Transverse colon (tissue), 4 donors: Measurements from ENCODE around the gene MAP1A. TPM values are rescaled to one million over a fixed set of nuclear protein-coding genes. Genes with fewer than 3 reads are reported as not detected.

Experiments used
- DNase-seq: peaks from one replicate; pipeline ENCODE4 v3.0.0-alpha.2; 2019
- H3K27ac ChIP-seq, 4 donors: fragments of 200-600 bp; sonication (generic); 2 replicates each; pipeline ENCODE4 v1.5.1; 2016 to 2018; ENCODE audit warnings: inconsistent platforms in 4 of 4
- H3K27me3 ChIP-seq: fragments of 200-600 bp; sonication (generic); 2 replicates; pipeline ENCODE4 v1.5.1; 2017; ENCODE audit warnings: inconsistent platforms
- H3K36me3 ChIP-seq, 4 donors: fragments of 200-600 bp; sonication (generic); 2 replicates each; pipeline ENCODE4 v1.5.1; 2017 to 2019; ENCODE audit warnings: inconsistent platforms in 4 of 4
- H3K4me1 ChIP-seq, 4 donors: fragments of 200-600 bp; sonication (generic); 2 replicates each; pipeline ENCODE4 v1.5.1; 2017 to 2020; ENCODE audit warnings: inconsistent platforms in 4 of 4
- H3K4me3 ChIP-seq, 4 donors: fragments of 200-600 bp; sonication (generic); 1 replicate in 1 of 4; 2 replicates in 3 of 4; pipeline versions ENCODE4 v1.5.1 to v1.6.1; 2017 to 2019; ENCODE audit warnings: inconsistent platforms in 4 of 4
- H3K9me3 ChIP-seq, 2 donors: fragments of 200-600 bp; sonication (generic); 2 replicates each; pipeline ENCODE4 v1.5.1; 2017 to 2019; ENCODE audit warnings: inconsistent platforms in 2 of 2
- CTCF ChIP-seq, 5 experiments: fragments of 200-600 bp in 3 of 5; fragments of 450-650 bp in 2 of 5; sonication (generic) in 3 of 5; IDR thresholded peaks; 1 replicate in 2 of 5; 2 replicates in 3 of 5; pipeline ENCODE4 v1.5.1; 2016 to 2017; ENCODE audit warnings: antibody characterized with exemption in 5 of 5, inconsistent platforms in 3 of 5, mild to moderate bottlenecking in 2 of 5, moderate library complexity in 1 of 5
- EP300 ChIP-seq: sonication (generic); formaldehyde crosslinking; IDR thresholded peaks from one replicate; pipeline ENCODE4 v1.6.1; 2017; ENCODE audit warnings: antibody characterized with exemption, low read depth
- POLR2A ChIP-seq: fragments of 450-650 bp; IDR thresholded peaks from one replicate; pipeline ENCODE4 v1.6.1; 2016; ENCODE audit warnings: antibody characterized with exemption, mild to moderate bottlenecking, moderate library complexity
- POLR2AphosphoS5 ChIP-seq, 3 donors: sonication (generic); formaldehyde crosslinking; IDR thresholded peaks; one replicate each; pipeline ENCODE4 v1.6.1; 2016; ENCODE audit warnings: antibody characterized with exemption in 3 of 3
- WGBS, 2 donors: methylation state at CpG; one replicate each; pipeline ENCODE4 v1.1.5; 2018; ENCODE audit warnings: low coverage in 1 of 2; 5-methylcytosine and 5-hydroxymethylcytosine counted together
- in situ Hi-C, 4 donors: fragments of 200-750 bp; cut with MboI; loops; one replicate each; pipeline versions ENCODE4 v1.15.0 to v1.15.1; 2017; ENCODE audit warnings: low sequenced_read_pairs in 3 of 4, low pct_ligation_motif_present in 1 of 4, low pct_unique_long_range_greater_than_20kb in 1 of 4
- intact Hi-C: fragments of 100-400 bp; cut with DNase I; formaldehyde crosslinking; loops from one replicate; pipeline ENCODE4 v1.15.1; 2023; ENCODE audit warnings: low total_unique reads
- total RNA-seq, 4 donors: library from RNA; depleted of rRNA; stranded (reverse); fragments of >200 nt; gene quantifications; one replicate each; pipeline ENCODE4 v1.1.0, GENCODE V29; 2016

MAP1A gene
- total RNA-seq, 4 donors from 2014 or later, result 6.3 to 14.6 (median 9.8) TPM

- in situ Hi-C loops, result no loop called here
- Histone ChIP-seq H3K27me3 (no peaks in the 10 kb centered on the region), H3K4me1 (peaks cover 6 to 35% (median 15%) of the 10 kb centered on the region in 4 donors), H3K4me3 (peak overlapping the region in 1 of 4 donors; percentile 16), H3K36me3 (no peaks in the 10 kb centered on the region), H3K9me3 (no peaks in the 10 kb centered on the region), H3K27ac (peak overlapping the region; percentile 75 to 92 (median 86))
- 73 to 82% methylated on average over 2 to 9 of the region's 9 CpGs for WGBS, 2 donors
- intact Hi-C loops, result no loop called here
- no peak for TF ChIP-seq POLR2A
- no peak for TF ChIP-seq CTCF (IDR thresholded peaks at IDR 0.05)
- no peak for TF ChIP-seq POLR2AphosphoS5 (IDR thresholded peaks at IDR 0.05)
- TF ChIP-seq EP300, result no peak
- DNase-seq, result no peak
These were observed 8.3 kb upstream of the MAP1A start for GRCh38 chr15:43508991-43509659.

GRCh38 chr15:43509660-43510199, 7.7 kb upstream of the MAP1A start:
- 51 to 63% methylated on average over 3 to 8 of the region's 8 CpGs for whole genome bisulfite sequencing, 2 donors

DNA sequence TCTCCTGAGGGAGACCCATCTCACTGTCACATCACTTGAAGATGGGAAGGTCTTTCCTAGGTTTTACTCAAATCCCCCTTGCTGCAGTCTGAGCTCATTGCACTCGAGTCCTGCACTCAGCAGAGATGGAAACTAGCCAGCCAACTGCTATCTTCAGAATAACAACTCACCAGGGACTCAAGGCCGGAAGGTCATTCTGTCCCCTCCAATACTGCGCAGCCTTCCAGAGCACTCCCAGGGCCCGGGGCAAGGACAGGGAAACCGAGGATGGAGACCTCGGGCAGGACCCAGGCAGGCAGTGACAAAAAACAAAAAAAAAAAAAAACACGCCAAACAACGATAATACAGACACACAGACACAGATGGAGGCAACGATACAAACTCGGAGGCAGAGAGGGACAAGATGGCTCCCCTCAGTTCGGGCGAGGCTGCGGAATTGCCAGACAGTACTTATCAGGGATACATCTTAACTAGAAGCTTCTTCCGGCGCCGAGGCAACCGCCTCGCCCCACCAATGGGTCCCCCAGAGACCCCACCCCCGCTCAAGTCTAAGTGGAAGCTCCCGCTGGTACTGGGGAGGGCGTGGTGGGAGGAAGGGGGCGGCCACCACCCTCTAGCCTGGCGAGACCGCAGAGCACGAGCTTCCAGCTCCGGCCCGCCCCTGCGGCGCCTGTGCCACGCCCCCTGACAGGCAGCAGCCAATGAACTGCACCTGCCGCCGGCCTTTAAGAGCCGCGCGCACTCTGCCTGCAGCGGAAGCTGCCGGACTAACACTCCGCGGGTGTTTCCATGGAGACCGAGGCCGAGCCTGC, 7.0 kb upstream of the MAP1A start:
- TF ChIP-seq POLR2A, result peak; percentile 42
- TF ChIP-seq POLR2AphosphoS5 (IDR thresholded peaks at IDR 0.05), result peak; percentile 47 to 56 (median 48)
- TF ChIP-seq EP300, result no peak
- TF ChIP-seq CTCF (IDR thresholded peaks at IDR 0.05), result peak in 3 of 5 experiments; percentile 13 to 26 (median 24)
- in situ Hi-C loops (no loop called here), intact Hi-C loops (no loop called here)
- peaks cover 6 to 42% (median 18%) of the 10 kb centered on the region in 4 donors for H3K4me1 ChIP-seq
- peak overlapping the region; percentile 75 to 92 (median 86) for H3K27ac ChIP-seq
- peak overlapping the region; percentile 47 to 67 (median 58) for H3K4me3 ChIP-seq
- DNase-seq, result peak; percentile 98
- 0 to 2% methylated on average over 2 to 20 of the region's 41 CpGs for WGBS, 2 donors
- H3K36me3 ChIP-seq, result no peaks in the 10 kb centered on the region
- no peaks in the 10 kb centered on the region for H3K9me3 ChIP-seq
- H3K27me3 ChIP-seq, result no peaks in the 10 kb centered on the region

More at GRCh38 chr15:43509660-43510199, 7.7 kb upstream of the MAP1A start:
- in situ Hi-C loops (no loop called here), intact Hi-C loops (no loop called here)
- no peaks in the 10 kb centered on the region for H3K9me3 ChIP-seq
- H3K27ac ChIP-seq, result peak overlapping the region; percentile 75 to 92 (median 86)
- H3K36me3 ChIP-seq, result no peaks in the 10 kb centered on the region
- peaks cover 6 to 41% (median 17%) of the 10 kb centered on the region in 4 donors for H3K4me1 ChIP-seq
- no peak for DNase-seq
- no peak for TF ChIP-seq POLR2A
- TF ChIP-seq POLR2AphosphoS5 (IDR thresholded peaks at IDR 0.05), result peak in 1 of 3 donors; percentile 36
- TF ChIP-seq CTCF (IDR thresholded peaks at IDR 0.05), result no peak
- peak overlapping the region in 3 of 4 donors; percentile 47 to 67 (median 53) for H3K4me3 ChIP-seq
- H3K27me3 ChIP-seq, result no peaks in the 10 kb centered on the region
